Epithelial cell of proximal tubule (primary cell): Measurements from ENCODE around the gene AKIRIN2. TPM values are rescaled to one million over a fixed set of nuclear protein-coding genes. Genes with fewer than 3 reads are reported as not detected.
"Not testable (repeated sequence)": the region's sequence is repeated elsewhere in the genome, so short reads cannot be mapped to it uniquely, and the experiment has no call there.

ENCODE experiments used
- DNase-seq: peaks from one replicate; pipeline ENCODE4 v3.0.0-alpha.2; 2011; ENCODE audit warnings: low read depth
- H3K4me3 ChIP-seq: 2 replicates; pipeline ENCODE4 v1.5.1; 2011; ENCODE audit warnings: low read depth, mild to moderate bottlenecking, low read length
- total RNA-seq: library from RNA; depleted of rRNA; stranded (reverse); fragments of >200 nt; gene quantifications from 2 replicates; pipeline ENCODE4 v1.2.3, GENCODE V29; 2015
- TF ChIP-seq, protein P1 (sequence below): conservative IDR thresholded peaks from 2 replicates; pipeline ENCODE4 v1.5.1; 2012; ENCODE audit warnings: low read depth, mild to moderate bottlenecking, low read length

AKIRIN2 gene
- total RNA-seq, 1 donor from 2014 or later, result 25.0 TPM

GRCh38 chr6:87702589-87702945, 534 bp upstream of the AKIRIN2 start:
- peak overlapping the region; percentile 95 for H3K4me3 ChIP-seq
- TF ChIP-seq, protein P1, sequence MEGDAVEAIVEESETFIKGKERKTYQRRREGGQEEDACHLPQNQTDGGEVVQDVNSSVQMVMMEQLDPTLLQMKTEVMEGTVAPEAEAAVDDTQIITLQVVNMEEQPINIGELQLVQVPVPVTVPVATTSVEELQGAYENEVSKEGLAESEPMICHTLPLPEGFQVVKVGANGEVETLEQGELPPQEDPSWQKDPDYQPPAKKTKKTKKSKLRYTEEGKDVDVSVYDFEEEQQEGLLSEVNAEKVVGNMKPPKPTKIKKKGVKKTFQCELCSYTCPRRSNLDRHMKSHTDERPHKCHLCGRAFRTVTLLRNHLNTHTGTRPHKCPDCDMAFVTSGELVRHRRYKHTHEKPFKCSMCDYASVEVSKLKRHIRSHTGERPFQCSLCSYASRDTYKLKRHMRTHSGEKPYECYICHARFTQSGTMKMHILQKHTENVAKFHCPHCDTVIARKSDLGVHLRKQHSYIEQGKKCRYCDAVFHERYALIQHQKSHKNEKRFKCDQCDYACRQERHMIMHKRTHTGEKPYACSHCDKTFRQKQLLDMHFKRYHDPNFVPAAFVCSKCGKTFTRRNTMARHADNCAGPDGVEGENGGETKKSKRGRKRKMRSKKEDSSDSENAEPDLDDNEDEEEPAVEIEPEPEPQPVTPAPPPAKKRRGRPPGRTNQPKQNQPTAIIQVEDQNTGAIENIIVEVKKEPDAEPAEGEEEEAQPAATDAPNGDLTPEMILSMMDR, result no peak
- no peak for DNase-seq

DNA sequence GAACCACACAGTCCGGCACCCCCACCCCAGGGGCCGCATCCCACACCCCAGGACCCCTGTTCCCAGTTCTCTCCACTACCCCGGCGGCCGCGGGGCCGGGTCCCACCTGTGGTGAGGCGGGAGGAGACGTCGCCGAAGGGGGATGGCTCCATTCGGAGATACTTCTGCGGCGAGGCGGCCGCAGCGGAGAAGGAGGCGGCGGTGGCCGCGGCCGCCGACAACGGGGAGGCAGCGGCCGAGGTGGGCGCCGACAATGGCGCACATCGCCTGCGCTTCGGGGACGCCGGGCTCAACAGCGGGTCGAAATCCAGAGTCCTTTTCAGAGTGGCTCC, 723 bp downstream of the AKIRIN2 start:
- DNase-seq, result no peak
- TF ChIP-seq, protein P1, result no peak
- H3K4me3 ChIP-seq, result peak overlapping the region; percentile 95

GRCh38 chr6:87700397-87701343, 1.4 kb downstream of the AKIRIN2 start:
- TF ChIP-seq, protein P1, result peak; percentile 20
- peak overlapping the region; percentile 95 for H3K4me3 ChIP-seq
- no peak for DNase-seq

DNA sequence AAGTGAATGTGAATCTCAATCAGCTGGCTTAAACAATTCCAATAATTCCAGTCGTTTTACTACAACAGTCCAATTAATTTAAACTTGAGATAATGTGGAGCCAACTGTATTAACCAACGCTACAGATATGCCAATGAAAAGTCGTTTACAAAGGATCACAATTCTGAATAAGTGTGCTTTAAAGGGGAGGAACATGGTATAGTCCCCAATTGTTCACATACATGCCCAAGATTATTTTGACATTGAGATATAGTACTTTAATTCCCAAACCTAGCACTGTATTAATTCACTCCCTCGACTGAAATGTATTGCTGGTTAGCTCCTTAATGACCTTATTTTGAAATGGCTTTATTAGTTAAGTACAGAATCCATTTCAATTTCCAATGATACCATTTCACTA, 2.5 kb downstream of the AKIRIN2 start:
- DNase-seq, result no peak
- TF ChIP-seq, protein P1, result no peak
- peak overlapping the region; percentile 95 for H3K4me3 ChIP-seq

DNA sequence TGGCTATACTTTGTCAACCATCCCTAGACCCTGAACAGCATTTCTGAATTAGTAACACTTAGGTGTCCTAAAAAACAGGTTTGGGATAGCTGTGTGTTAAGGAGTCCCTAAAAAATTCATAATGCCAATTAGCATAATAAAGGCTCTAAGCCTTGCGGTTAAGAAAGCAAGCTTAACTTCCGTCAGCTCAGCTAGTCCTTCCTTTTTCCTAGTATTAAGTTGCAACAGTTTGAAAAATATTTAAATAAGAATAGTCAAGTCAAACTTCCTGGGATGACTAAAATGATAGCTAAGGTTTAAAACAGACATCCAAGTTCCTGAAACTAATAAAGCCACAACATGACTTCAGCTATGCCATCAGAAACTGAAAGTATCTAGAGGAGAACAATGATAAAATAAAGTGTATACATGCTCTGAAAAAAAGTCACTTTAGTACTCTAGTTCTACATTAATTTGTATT, 3.5 kb downstream of the AKIRIN2 start:
- DNase-seq, result no peak
- TF ChIP-seq, protein P1, result no peak
- H3K4me3 ChIP-seq, result peak overlapping the region; percentile 95

- H3K4me3 ChIP-seq, result peak overlapping the region; percentile 95
- TF ChIP-seq, protein P1, result no peak
- no peak for DNase-seq
Observed at GRCh38 chr6:87697581-87698546, 4.2 kb downstream of the AKIRIN2 start.

DNA sequence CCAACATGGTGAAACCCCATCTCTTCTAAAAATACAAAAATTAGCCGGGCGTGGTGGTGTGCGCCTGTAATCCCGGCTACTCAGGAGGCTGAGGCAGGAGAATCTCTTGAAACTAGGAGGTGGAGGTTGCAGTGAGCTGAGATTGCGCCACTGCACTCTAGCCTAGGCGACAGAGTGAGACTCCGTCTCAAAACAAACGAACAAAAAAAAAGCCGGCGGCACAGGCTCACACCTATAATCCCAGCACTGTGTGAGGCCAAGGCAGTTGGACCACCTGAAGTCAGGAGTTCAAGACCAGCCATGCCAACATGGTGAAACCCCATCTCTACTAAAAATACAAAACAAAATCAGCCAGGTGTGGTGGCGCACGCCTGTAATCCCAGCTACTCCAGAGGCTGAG, 5.2 kb downstream of the AKIRIN2 start:
- not testable (repeated sequence) for H3K4me3 ChIP-seq, DNase-seq
